Loucy (cell line): Measurements from ENCODE around the gene LDAH.
A peak's percentile ranks its signal among the peaks of the same experiment; 100 is the strongest.

ENCODE experiments used
- H2AFZ ChIP-seq: fragments of 200-600 bp; sonication (generic); 2 replicates; pipeline ENCODE4 v1.6.0; 2016; ENCODE audit warnings: antibody characterized with exemption, mild to moderate bottlenecking, low read length, moderate library complexity
- H3F3A ChIP-seq: fragments of 200-600 bp; 2 replicates; pipeline ENCODE4 v1.6.0; 2016; ENCODE audit warnings: antibody characterized with exemption, low read depth, mild to moderate bottlenecking
- H3K27me3 ChIP-seq: fragments of 200-600 bp; sonication (generic); 2 replicates; pipeline ENCODE4 v1.6.1; 2014; ENCODE audit warnings: low read length, mild to moderate bottlenecking; ENCODE audit not compliant: insufficient read depth, poor library complexity, severe bottlenecking
- H3K36me3 ChIP-seq: fragments of 200-600 bp; sonication (generic); 2 replicates; pipeline ENCODE4 v1.6.1; 2016; ENCODE audit warnings: low read length; ENCODE audit not compliant: insufficient read depth
- H3K4me1 ChIP-seq: fragments of 200-600 bp; sonication (generic); 2 replicates; pipeline ENCODE4 v1.5.1; 2014; ENCODE audit warnings: low read length, mild to moderate bottlenecking; ENCODE audit not compliant: insufficient read depth, poor library complexity, severe bottlenecking
- H3K4me2 ChIP-seq: fragments of 200-600 bp; sonication (generic); 2 replicates; pipeline ENCODE4 v1.6.0; 2014; ENCODE audit warnings: antibody characterized with exemption, low read length, low read depth, mild to moderate bottlenecking; ENCODE audit not compliant: poor library complexity, severe bottlenecking
- H3K4me3 ChIP-seq: fragments of 200-600 bp; sonication (generic); 2 replicates; pipeline ENCODE4 v1.5.1; 2014; ENCODE audit warnings: low read length, mild to moderate bottlenecking, mixed read lengths; ENCODE audit not compliant: poor library complexity, severe bottlenecking
- H3K79me2 ChIP-seq: fragments of 200-600 bp; sonication (generic); 2 replicates; pipeline ENCODE4 v1.6.1; 2014; ENCODE audit warnings: low read length; ENCODE audit not compliant: insufficient read depth
- H3K9ac ChIP-seq: fragments of 200-600 bp; sonication (generic); 2 replicates; pipeline ENCODE4 v1.6.0; 2014; ENCODE audit warnings: mild to moderate bottlenecking, low read depth, low read length, moderate library complexity; ENCODE audit not compliant: poor library complexity, severe bottlenecking
- H3K9me2 ChIP-seq: fragments of 200-600 bp; sonication (generic); replicated peaks from 2 replicates; pipeline ENCODE4 v1.6.1; 2016; ENCODE audit warnings: low read depth, low read length, mixed read lengths
- H3K9me3 ChIP-seq: fragments of 200-600 bp; sonication (generic); 2 replicates; pipeline ENCODE4 v1.6.1; 2014; ENCODE audit warnings: mild to moderate bottlenecking, antibody characterized with exemption, low read length, low read depth; ENCODE audit not compliant: insufficient read depth
- H4K20me1 ChIP-seq: fragments of 200-600 bp; sonication (generic); 2 replicates; pipeline ENCODE4 v1.6.0; 2014; ENCODE audit warnings: antibody characterized with exemption, low read length, mild to moderate bottlenecking; ENCODE audit not compliant: insufficient read depth, poor library complexity, severe bottlenecking
- EZH2phosphoT487 ChIP-seq: fragments of 200-600 bp; IDR thresholded peaks from 2 replicates; pipeline ENCODE4 v1.6.1; 2018; ENCODE audit warnings: antibody characterized with exemption, mild to moderate bottlenecking, moderate library complexity, borderline replicate concordance
- TF ChIP-seq, protein P1 (sequence below): fragments of 200-600 bp; sonication (generic); conservative IDR thresholded peaks from 2 replicates; pipeline ENCODE4 v1.5.1; 2014; ENCODE audit warnings: mild to moderate bottlenecking, antibody characterized with exemption, low read length

LDAH gene

DNA sequence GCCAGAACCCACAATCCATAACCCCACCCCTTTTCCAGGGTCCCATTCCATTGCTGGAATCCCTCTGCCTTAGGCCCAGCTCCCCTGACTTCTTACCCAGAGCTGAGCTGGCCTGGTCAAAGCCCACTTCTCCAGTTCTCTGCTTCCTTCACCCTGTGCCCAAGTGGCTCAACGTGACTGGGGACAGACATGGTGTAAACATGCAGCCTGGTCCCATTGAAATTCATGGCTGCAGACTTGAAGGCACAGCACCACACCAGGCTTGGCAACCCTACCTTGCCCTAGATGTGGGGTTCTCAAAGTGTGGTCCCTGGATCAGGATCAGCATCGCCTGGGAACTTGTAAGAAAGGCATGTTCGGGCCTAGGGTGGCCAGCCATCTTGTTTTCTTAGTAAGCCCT is 175.7 kb downstream of the LDAH start:
- Histone ChIP-seq H3K9ac (peak overlapping the region; percentile 8), H3K9me3 (no peaks in the 10 kb centered on the region), H3K9me2 (no peaks in the 10 kb centered on the region), H3F3A (no peaks in the 10 kb centered on the region; the same call in 1 of the 2 replicates), H2AFZ (no peak overlapping the region), H3K4me2 (peak overlapping the region; percentile 99), H3K4me1 (peaks cover 41% of the 10 kb centered on the region), H3K79me2 (peaks cover 4% of the 10 kb centered on the region; the same call in 1 of the 2 replicates), H3K27me3 (no peaks in the 10 kb centered on the region), H3K36me3 (no peaks in the 10 kb centered on the region), H3K4me3 (peak overlapping the region; percentile 10), H4K20me1 (no peaks in the 10 kb centered on the region)
- no peak for TF ChIP-seq EZH2phosphoT487
- TF ChIP-seq, protein P1, sequence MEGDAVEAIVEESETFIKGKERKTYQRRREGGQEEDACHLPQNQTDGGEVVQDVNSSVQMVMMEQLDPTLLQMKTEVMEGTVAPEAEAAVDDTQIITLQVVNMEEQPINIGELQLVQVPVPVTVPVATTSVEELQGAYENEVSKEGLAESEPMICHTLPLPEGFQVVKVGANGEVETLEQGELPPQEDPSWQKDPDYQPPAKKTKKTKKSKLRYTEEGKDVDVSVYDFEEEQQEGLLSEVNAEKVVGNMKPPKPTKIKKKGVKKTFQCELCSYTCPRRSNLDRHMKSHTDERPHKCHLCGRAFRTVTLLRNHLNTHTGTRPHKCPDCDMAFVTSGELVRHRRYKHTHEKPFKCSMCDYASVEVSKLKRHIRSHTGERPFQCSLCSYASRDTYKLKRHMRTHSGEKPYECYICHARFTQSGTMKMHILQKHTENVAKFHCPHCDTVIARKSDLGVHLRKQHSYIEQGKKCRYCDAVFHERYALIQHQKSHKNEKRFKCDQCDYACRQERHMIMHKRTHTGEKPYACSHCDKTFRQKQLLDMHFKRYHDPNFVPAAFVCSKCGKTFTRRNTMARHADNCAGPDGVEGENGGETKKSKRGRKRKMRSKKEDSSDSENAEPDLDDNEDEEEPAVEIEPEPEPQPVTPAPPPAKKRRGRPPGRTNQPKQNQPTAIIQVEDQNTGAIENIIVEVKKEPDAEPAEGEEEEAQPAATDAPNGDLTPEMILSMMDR: no peak

DNA sequence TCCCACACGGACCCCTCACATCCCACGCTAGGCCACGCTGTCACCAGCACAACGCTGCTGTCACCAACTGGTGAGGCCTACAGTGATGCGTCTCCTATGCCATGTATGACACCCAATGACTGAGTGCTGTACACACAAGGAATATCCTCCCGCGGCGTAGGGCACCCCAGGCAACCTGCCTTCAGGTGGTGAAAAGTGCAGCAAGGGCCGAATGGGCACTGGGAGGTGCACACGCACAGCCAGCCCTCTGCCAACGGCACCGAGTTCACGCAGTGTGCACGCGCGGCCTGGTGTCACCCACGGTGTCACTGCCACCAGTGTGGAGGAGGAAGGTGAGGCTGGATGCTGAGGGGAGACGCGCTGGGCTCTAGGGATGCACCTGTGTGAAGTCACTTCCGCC is 176.5 kb downstream of the LDAH start:
- H2AFZ ChIP-seq: no peak overlapping the region
- no peaks in the 10 kb centered on the region for H4K20me1 ChIP-seq
- no peak overlapping the region for H3K4me3 ChIP-seq
- H3K9me3 ChIP-seq: no peaks in the 10 kb centered on the region
- peaks cover 4% of the 10 kb centered on the region; the same call in 1 of the 2 replicates for H3K79me2 ChIP-seq
- TF ChIP-seq, protein P1: no peak
- no peak for TF ChIP-seq EZH2phosphoT487
- no peak overlapping the region for H3K9ac ChIP-seq
- no peaks in the 10 kb centered on the region for H3K9me2 ChIP-seq
- no peaks in the 10 kb centered on the region for H3K27me3 ChIP-seq
- H3K4me1 ChIP-seq: peaks cover 34% of the 10 kb centered on the region
- no peaks in the 10 kb centered on the region; the same call in 1 of the 2 replicates for H3F3A ChIP-seq
- no peak overlapping the region for H3K4me2 ChIP-seq
- H3K36me3 ChIP-seq: no peaks in the 10 kb centered on the region

DNA sequence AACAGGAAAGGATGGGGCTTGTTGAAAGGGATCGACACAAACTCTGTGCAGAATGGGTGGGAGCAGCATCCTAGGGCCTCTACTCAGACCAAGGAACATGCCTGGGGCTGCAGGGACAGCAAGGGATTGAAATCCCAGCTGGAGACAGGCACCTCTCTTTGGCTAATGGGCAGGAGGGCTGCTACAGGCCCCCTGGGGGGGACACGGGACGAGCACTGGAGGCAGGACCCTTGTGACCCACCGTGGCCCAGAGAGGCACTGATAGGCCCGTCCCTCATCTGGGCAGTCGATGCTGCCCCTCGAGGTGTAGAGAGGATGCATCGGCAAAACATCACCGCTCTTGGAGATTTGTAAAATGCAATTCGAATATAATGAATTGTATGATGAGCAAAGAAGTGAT is 177.1 kb downstream of the LDAH start:
- Histone ChIP-seq H3F3A (no peaks in the 10 kb centered on the region), H3K27me3 (no peaks in the 10 kb centered on the region), H2AFZ (no peak overlapping the region), H3K36me3 (no peaks in the 10 kb centered on the region), H3K9ac (no peak overlapping the region), H4K20me1 (no peaks in the 10 kb centered on the region), H3K4me2 (no peak overlapping the region), H3K9me3 (no peaks in the 10 kb centered on the region), H3K4me1 (peaks cover 30% of the 10 kb centered on the region), H3K4me3 (no peak overlapping the region), H3K9me2 (no peaks in the 10 kb centered on the region), H3K79me2 (peaks cover 4% of the 10 kb centered on the region; the same call in 1 of the 2 replicates)
- no peak for TF ChIP-seq EZH2phosphoT487
- TF ChIP-seq, protein P1: no peak
